Measurements from ENCODE around the gene PLEKHG4B. TPM values are rescaled to one million over a fixed set of nuclear protein-coding genes. Genes with fewer than 3 reads are reported as not detected.

The PLEKHG4B gene
- total and polyA plus RNA-seq, 2 of the 8 experiments (the other 6 are each of a cell fraction or from before 2014, with no cell fraction given) = 31.1 to 43.6 TPM

DNA sequence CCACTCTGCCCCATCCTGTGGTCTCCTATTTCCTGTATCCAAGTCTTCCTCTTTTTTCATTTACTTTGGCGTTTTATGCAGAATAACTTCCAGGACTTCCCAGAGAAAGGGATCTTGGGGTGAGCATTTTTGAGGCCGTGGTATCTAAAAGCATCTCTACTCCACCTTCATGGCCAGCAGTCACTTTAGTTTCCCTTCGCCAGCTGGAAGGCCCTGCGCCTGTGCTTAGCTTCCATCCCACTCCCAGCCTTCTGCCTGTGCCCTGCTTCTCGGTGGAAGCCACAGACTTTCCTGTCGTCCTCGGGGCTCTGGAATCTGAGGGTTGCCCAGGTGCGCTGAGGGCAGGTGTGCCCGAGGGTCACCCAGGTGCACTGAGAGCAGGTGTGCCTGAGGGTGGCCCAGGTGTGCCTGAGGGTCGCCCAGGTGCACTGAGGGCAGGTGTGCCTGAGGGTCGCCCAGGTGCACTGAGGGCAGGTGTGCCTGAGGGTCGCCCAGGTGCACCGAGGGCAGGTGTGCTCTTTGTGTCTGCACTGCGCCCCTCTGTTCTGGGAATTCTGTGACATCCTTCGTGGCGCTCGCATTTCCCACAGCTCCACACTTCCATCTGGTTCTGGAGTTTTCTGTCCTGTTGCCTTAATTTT is 67.0 kb downstream of the PLEKHG4B start:
- Histone ChIP-seq H3K9ac (replicated peaks in 1 of 4; ENCODE audit: extremely low read depth in 1 of 4, low read depth in 3 of 4, low read length in 3 of 4) (no peak overlapping the region), H3K4me1 (replicated peaks in 1 of 4; ENCODE audit: control insufficient read depth in 3 of 4, insufficient read depth in 4 of 4, low read length in 3 of 4) (no peaks in the 10 kb centered on the region; a peak in 1 of 7 replicates), H4K5ac (ENCODE audit: insufficient read length, low read depth, low read length) (no peak overlapping the region), H4K20me1 (replicated peaks in 1 of 2; ENCODE audit: control insufficient read depth in 1 of 2, insufficient read depth in 2 of 2, low read length in 2 of 2) (peaks cover 0 to 4% of the 10 kb centered on the region in 2 experiments), H2AK5ac (ENCODE audit: low read depth, low read length) (no peak overlapping the region), H2BK15ac (ENCODE audit: low read length) (no peak overlapping the region), H3K4ac (replicated peaks; ENCODE audit: insufficient read length, low read depth, low read length) (no peak overlapping the region), H2BK20ac (ENCODE audit: low read length) (no peak overlapping the region), H2AFZ (ENCODE audit: low read length) (no peak overlapping the region), H3K9me3 (ENCODE audit: insufficient read depth in 2 of 2, low read depth in 1 of 2, low read length in 1 of 2) (no peaks in the 10 kb centered on the region), H2BK12ac (ENCODE audit: low read depth, low read length) (no peak overlapping the region), H4K91ac (replicated peaks; ENCODE audit: insufficient read length, low read length) (no peak overlapping the region), H3K4me3 (ENCODE audit: extremely low read depth in 1 of 4, insufficient read depth in 2 of 4, low read depth in 3 of 4, low read length in 4 of 4) (no peak overlapping the region), H3K27ac (ENCODE audit: low read depth, low read length) (no peak overlapping the region), H3K4me2 (ENCODE audit: insufficient read depth in 1 of 2, low read depth in 2 of 2, low read length in 2 of 2) (no peak overlapping the region), H4K8ac (ENCODE audit: extremely low read depth, insufficient read depth, low read length) (no peak overlapping the region), H3K23ac (ENCODE audit: insufficient read length) (no peak overlapping the region), H3K79me2 (ENCODE audit: control insufficient read depth in 1 of 2, insufficient read depth in 2 of 2, low read length in 2 of 2) (no peaks in the 10 kb centered on the region), H3K27me3 (replicated peaks in 1 of 4; ENCODE audit: control insufficient read depth in 3 of 4, extremely low read depth in 1 of 4, insufficient read depth in 3 of 4, low read length in 3 of 4) (no peaks in the 10 kb centered on the region), H3K36me3 (ENCODE audit: control insufficient read depth in 2 of 4, insufficient read depth in 4 of 4, low read length in 3 of 4) (peaks cover 14 to 78% (median 29%) of the 10 kb centered on the region in 4 experiments; a peak in 6 of 8 replicates), H3K23me2 (ENCODE audit: low read depth, low read length) (no peaks in the 10 kb centered on the region), H2BK5ac (ENCODE audit: low read depth, low read length) (no peak overlapping the region), H3K14ac (ENCODE audit: insufficient read length) (no peak overlapping the region), H2BK120ac (replicated peaks; ENCODE audit: low read depth, low read length) (no peak overlapping the region), H3K56ac (replicated peaks; ENCODE audit: insufficient read length, low read depth, low read length) (no peak overlapping the region), H3K79me1 (ENCODE audit: low read depth, low read length) (no peaks in the 10 kb centered on the region; the same call in 1 of the 2 replicates), H3K18ac (ENCODE audit: extremely low read depth, low read length) (no peak overlapping the region)
- POLR2A ChIA-PET (ENCODE audit: partially characterized antibody) = interaction anchor here (0.6 to 4.5 kb wide), 4 partner anchors 11 to 97 kb away, joined by 3 to 18 read pairs (median 3); partner anchors contain the start of gene PLEKHG4B
- FAIRE-seq = no peak
- CTCF ChIA-PET (ENCODE audit: partially characterized antibody) = interaction anchor here (0.6 to 1.0 kb wide), 3 partner anchors 11 to 157 kb away, joined by 3 read pairs; no protein-coding TSS in a partner anchor
- TF ChIP-seq POLR2AphosphoS5 (IDR thresholded peaks at IDR 0.05; ENCODE audit: low read depth, low read length) = peak; percentile 68; the same call in 1 of the 2 replicates
- peak; percentile 84; the same call in 1 of the 2 replicates for TF ChIP-seq TCF12 (IDR thresholded peaks at IDR 0.05; ENCODE audit: low read depth, low read length)
- no peak for TF ChIP-seq SRF (IDR thresholded peaks at IDR 0.05; ENCODE audit: low read depth, low read length)
- no peak for TF ChIP-seq ATF2 (IDR thresholded peaks at IDR 0.05; ENCODE audit: low read length)
- DNase-seq (ENCODE audit: low read depth in 1 of 2, low spot score in 2 of 2) = no peak
- WGBS, 2 experiments (ENCODE audit: extremely low coverage in 1 of 2, insufficient coverage in 1 of 2, insufficient read length in 1 of 2, insufficient replicate concordance in 2 of 2, low coverage in 1 of 2, low lambda C conversion rate in 2 of 2, missing lambda C conversion rate in 1 of 2) = 80% methylated on average over 17 of the region's 17 CpGs; no CpG with 5 or more reads in 1 of the 2 experiments
